ENCODE results near the gene ODF2L.

DNA sequence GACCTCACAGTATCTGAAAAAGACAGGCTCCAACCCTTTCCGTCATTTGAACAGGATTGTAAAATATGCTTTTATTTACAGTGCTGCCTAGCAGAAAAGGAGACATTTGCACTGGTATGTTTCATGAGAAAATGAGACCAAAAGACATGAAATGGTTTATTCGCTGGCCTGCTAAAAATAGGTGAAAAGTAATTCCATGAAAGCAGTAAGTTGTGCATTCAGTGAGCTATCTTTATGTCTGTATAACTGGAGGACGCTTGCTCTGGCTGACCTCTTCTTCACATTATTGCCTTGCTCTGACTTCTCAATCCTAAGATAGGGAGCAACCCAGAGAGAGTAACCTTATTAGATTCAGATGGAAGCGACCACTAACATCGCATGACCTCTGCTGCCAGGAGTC, 38.3 kb downstream of the ODF2L start:
- TF ChIP-seq, protein P1, sequence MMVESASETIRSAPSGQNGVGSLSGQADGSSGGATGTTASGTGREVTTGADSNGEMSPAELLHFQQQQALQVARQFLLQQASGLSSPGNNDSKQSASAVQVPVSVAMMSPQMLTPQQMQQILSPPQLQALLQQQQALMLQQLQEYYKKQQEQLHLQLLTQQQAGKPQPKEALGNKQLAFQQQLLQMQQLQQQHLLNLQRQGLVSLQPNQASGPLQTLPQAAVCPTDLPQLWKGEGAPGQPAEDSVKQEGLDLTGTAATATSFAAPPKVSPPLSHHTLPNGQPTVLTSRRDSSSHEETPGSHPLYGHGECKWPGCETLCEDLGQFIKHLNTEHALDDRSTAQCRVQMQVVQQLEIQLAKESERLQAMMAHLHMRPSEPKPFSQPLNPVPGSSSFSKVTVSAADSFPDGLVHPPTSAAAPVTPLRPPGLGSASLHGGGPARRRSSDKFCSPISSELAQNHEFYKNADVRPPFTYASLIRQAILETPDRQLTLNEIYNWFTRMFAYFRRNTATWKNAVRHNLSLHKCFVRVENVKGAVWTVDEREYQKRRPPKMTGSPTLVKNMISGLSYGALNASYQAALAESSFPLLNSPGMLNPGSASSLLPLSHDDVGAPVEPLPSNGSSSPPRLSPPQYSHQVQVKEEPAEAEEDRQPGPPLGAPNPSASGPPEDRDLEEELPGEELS (CRISPR knock-in tag; IDR thresholded peaks at IDR 0.05) = no peak
- TF ChIP-seq, protein P2, sequence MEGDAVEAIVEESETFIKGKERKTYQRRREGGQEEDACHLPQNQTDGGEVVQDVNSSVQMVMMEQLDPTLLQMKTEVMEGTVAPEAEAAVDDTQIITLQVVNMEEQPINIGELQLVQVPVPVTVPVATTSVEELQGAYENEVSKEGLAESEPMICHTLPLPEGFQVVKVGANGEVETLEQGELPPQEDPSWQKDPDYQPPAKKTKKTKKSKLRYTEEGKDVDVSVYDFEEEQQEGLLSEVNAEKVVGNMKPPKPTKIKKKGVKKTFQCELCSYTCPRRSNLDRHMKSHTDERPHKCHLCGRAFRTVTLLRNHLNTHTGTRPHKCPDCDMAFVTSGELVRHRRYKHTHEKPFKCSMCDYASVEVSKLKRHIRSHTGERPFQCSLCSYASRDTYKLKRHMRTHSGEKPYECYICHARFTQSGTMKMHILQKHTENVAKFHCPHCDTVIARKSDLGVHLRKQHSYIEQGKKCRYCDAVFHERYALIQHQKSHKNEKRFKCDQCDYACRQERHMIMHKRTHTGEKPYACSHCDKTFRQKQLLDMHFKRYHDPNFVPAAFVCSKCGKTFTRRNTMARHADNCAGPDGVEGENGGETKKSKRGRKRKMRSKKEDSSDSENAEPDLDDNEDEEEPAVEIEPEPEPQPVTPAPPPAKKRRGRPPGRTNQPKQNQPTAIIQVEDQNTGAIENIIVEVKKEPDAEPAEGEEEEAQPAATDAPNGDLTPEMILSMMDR (IDR thresholded peaks at IDR 0.05) = no peak
- no peak for TF ChIP-seq ZNF121 (CRISPR knock-in tag; IDR thresholded peaks at IDR 0.05)
- no peak for TF ChIP-seq ZNF138 (CRISPR knock-in tag; conservative IDR thresholded peaks at IDR 0.05)
- TF ChIP-seq ZNF219 (CRISPR knock-in tag; IDR thresholded peaks at IDR 0.05; ENCODE audit: borderline replicate concordance) = no peak
- no peak for TF ChIP-seq OVOL2 (CRISPR knock-in tag; IDR thresholded peaks at IDR 0.05; ENCODE audit: borderline replicate concordance)
- no peak for TF ChIP-seq FOXP1 (CRISPR knock-in tag; IDR thresholded peaks at IDR 0.05; ENCODE audit: borderline replicate concordance)
- TF ChIP-seq NR2C2 (CRISPR knock-in tag; IDR thresholded peaks at IDR 0.05) = no peak
- TF ChIP-seq, protein P3, sequence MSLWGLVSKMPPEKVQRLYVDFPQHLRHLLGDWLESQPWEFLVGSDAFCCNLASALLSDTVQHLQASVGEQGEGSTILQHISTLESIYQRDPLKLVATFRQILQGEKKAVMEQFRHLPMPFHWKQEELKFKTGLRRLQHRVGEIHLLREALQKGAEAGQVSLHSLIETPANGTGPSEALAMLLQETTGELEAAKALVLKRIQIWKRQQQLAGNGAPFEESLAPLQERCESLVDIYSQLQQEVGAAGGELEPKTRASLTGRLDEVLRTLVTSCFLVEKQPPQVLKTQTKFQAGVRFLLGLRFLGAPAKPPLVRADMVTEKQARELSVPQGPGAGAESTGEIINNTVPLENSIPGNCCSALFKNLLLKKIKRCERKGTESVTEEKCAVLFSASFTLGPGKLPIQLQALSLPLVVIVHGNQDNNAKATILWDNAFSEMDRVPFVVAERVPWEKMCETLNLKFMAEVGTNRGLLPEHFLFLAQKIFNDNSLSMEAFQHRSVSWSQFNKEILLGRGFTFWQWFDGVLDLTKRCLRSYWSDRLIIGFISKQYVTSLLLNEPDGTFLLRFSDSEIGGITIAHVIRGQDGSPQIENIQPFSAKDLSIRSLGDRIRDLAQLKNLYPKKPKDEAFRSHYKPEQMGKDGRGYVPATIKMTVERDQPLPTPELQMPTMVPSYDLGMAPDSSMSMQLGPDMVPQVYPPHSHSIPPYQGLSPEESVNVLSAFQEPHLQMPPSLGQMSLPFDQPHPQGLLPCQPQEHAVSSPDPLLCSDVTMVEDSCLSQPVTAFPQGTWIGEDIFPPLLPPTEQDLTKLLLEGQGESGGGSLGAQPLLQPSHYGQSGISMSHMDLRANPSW (CRISPR knock-in tag; conservative IDR thresholded peaks at IDR 0.05; ENCODE audit: low read depth) = no peak

All from WTC11 (cell line).